ENCODE results near the gene UBAC2. TPM values are rescaled to one million over a fixed set of nuclear protein-coding genes. Genes with fewer than 3 reads are reported as not detected.

Gene UBAC2, protein sequence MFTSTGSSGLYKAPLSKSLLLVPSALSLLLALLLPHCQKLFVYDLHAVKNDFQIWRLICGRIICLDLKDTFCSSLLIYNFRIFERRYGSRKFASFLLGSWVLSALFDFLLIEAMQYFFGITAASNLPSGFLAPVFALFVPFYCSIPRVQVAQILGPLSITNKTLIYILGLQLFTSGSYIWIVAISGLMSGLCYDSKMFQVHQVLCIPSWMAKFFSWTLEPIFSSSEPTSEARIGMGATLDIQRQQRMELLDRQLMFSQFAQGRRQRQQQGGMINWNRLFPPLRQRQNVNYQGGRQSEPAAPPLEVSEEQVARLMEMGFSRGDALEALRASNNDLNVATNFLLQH
- total RNA-seq, result 29.8 and 33.0 TPM in 2 replicates

DNA sequence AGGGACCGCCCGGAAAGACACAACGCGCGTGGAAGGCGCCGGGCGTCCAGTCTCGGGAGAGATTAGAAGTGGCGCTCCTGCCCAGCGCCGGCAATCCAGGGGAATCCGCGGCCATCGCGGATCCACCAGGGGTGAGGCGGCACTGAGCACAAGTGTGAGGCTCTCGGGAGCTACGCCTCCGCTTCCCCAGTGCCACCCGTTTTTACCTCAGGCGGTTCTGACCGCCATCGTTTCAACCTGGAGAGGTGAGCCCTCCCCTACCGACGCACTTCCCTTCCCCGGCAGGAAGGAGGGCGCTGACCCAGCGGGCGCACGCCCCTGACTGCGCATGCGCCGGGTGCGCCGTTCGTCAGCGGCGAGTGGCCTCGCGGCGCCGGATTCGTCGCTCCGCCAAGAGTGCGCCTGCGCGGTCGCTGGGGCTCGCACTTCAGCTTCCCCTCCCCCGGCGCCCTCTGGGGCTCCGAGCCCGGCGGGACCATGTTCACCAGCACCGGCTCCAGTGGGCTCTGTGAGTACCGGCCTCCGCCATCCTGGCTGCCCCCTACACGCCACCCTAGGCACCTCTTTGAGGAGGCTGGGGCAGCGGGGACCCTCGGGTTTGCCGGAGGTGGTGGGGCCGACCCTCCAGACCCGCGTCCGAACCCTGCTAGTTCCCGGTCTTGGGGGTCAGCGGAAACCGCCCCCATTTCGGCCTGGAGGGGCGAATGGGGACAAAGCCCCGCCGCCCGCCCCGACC, at the start of gene UBAC2:
Gene UBAC2 (plus strand): TSS at position 423 of the 736 bp plus-strand sequence. CDS start 55 bp downstream, at position 478.

DNA sequence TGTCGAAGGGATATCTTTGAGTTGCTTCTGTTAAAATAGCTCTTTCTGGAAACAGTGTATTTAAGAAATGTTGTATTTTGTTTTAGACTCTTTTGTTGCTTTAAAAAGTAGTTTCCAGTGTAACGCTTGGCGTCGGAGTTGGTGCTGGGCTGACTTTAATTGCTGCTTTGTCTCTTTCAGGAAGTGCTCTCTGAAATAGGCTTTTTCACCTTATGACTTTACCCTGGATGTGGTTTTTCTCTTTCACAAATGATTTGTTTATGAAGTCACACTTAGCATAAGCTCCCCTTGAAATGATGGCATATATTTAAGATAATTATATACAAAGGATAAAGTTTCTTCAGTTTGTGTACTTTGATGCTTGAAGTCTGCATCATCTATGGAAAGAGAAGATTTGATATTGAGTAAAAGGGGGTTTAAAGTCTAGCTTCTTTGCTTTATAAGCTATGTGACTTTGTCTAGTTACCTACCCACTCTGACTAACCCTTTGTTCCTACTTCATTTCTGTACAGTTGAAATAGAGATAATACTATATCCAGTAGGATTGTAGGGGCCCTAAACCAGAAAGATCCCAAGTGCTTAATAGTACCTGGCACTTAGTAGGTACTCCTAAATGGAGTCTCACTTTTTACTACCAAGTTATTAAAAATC, 57.7 kb downstream of the UBAC2 start, which contains the start of gene GPR18:
Gene GPR18 (minus strand): TSS at position 170 of the 651 bp plus-strand sequence. CDS start 2,507 bp downstream, outside the sequence.

DNA sequence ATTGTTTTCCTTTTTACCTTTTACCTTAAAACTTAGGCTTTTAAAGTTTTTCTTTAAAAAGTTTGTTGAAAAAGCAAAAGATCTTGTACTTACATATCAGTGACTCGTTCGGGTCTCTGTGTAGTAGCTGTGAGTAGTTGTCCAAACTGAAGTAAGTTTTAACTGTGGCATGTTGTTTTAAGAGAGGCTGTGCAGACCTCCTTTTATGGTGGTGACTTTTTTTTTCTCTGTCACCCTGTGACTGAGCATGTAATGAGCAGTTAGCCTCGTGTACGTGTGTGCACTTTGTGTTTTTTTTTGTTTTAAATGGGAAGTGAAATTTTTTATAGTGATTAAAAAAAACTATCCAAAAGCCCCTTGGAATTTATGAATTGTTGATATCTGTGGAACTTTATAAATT, 106.6 kb downstream of the UBAC2 start, which contains the start of gene GPR183:
Gene GPR183 (minus strand): TSS at position 153 of the 400 bp plus-strand sequence. CDS start 11,254 bp downstream, outside the sequence.

Other genes starting within 250 kb of the UBAC2 start
- 9.8 and 17.0 TPM in 2 replicates for gene DOCK9, start 222.8 kb upstream of the UBAC2 start, total RNA-seq
- not detected in 2 replicates for gene GPR18, start 57.5 kb downstream of the UBAC2 start, total RNA-seq
- gene GPR183, start 106.5 kb downstream of the UBAC2 start, total RNA-seq, result not detected in 2 replicates

Measured in smooth muscle cell of trachea (primary cell).